ENCODE data around the gene CPOX. TPM values are rescaled to one million over a fixed set of nuclear protein-coding genes. Genes with fewer than 3 reads are reported as not detected.
A peak's percentile ranks its signal among the peaks of the same experiment; 100 is the strongest.

The CPOX gene
- total and polyA plus RNA-seq, 4 donors, result 9.8 to 22.2 (median 13.2) TPM

GRCh38 chr3:98553753-98554152 lies 39.7 kb downstream of the CPOX start:
- TF ChIP-seq, protein P1, sequence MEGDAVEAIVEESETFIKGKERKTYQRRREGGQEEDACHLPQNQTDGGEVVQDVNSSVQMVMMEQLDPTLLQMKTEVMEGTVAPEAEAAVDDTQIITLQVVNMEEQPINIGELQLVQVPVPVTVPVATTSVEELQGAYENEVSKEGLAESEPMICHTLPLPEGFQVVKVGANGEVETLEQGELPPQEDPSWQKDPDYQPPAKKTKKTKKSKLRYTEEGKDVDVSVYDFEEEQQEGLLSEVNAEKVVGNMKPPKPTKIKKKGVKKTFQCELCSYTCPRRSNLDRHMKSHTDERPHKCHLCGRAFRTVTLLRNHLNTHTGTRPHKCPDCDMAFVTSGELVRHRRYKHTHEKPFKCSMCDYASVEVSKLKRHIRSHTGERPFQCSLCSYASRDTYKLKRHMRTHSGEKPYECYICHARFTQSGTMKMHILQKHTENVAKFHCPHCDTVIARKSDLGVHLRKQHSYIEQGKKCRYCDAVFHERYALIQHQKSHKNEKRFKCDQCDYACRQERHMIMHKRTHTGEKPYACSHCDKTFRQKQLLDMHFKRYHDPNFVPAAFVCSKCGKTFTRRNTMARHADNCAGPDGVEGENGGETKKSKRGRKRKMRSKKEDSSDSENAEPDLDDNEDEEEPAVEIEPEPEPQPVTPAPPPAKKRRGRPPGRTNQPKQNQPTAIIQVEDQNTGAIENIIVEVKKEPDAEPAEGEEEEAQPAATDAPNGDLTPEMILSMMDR (IDR thresholded peaks at IDR 0.05; ENCODE audit: control extremely low read depth, extremely low read depth), result no peak
- DNase-seq (peak in 2 of 3 donors; percentile 7), ATAC-seq (ENCODE audit: insufficient read depth, low FRiP score) (no peak)
- Histone ChIP-seq H3K27ac (ENCODE audit: low read depth in 1 of 2, low read length in 1 of 2) (no peak overlapping the region), H3K9ac (ENCODE audit: insufficient read depth in 1 of 2, low read length in 2 of 2) (no peak overlapping the region), H3K9me3 (ENCODE audit: control insufficient read depth in 4 of 4, insufficient read depth in 3 of 4, low read length in 3 of 4) (no peaks in the 10 kb centered on the region), H3K36me3 (ENCODE audit: control insufficient read depth in 4 of 4, insufficient read depth in 4 of 4, low read length in 4 of 4) (no peaks in the 10 kb centered on the region), H3K27me3 (ENCODE audit: control insufficient read depth in 3 of 3, insufficient read depth in 3 of 3, low read length in 2 of 3) (no peaks in the 10 kb centered on the region), H3K4me1 (ENCODE audit: control insufficient read depth in 5 of 5, insufficient read depth in 5 of 5, low read length in 5 of 5) (no peaks in the 10 kb centered on the region), H3K4me3 (no peak overlapping the region)
- WGBS, 2 donors, result 60 to 71% methylated on average over 2 of the region's 2 CpGs

DNA sequence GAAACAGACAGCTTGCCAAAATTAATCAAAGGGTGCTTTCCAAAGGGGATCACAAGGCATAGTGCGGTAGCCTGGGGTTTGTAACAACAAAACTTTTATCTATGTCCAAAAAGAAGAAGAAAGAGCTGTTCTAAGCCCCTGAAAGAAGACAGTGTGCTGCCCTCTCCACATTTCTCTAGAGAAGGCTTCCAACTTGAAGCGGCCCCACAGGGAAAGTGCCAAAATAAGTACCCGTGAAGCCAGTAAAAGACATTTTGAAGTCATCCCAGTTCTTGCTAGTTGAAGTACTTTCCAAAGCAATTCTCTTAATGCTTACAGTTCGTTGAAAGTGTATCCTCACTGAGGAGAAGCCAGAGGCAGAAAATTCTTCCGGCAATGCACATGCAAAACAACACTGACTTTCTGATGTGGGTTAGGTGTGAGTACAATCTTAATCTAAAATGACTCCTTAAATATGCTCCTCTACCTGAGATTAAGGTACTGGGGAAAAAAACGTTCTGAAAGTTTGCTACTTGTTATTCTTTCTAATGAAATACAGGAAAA lies 40.3 kb downstream of the CPOX start:
- no peaks in the 10 kb centered on the region for H3K36me3 ChIP-seq (ENCODE audit: control insufficient read depth in 4 of 4, insufficient read depth in 4 of 4, low read length in 4 of 4)
- no peaks in the 10 kb centered on the region for H3K27me3 ChIP-seq (ENCODE audit: control insufficient read depth in 3 of 3, insufficient read depth in 3 of 3, low read length in 2 of 3)
- 77 to 91% methylated on average over 6 of the region's 6 CpGs for WGBS, 2 donors
- H3K9ac ChIP-seq (ENCODE audit: insufficient read depth in 1 of 2, low read length in 2 of 2), result no peak overlapping the region
- TF ChIP-seq, protein P1 (IDR thresholded peaks at IDR 0.05; ENCODE audit: control extremely low read depth, extremely low read depth), result no peak
- no peak overlapping the region for H3K27ac ChIP-seq (ENCODE audit: low read depth in 1 of 2, low read length in 1 of 2)
- DNase-seq (no peak), ATAC-seq (ENCODE audit: insufficient read depth, low FRiP score) (no peak)
- no peaks in the 10 kb centered on the region for H3K4me1 ChIP-seq (ENCODE audit: control insufficient read depth in 5 of 5, insufficient read depth in 5 of 5, low read length in 5 of 5)
- no peaks in the 10 kb centered on the region for H3K9me3 ChIP-seq (ENCODE audit: control insufficient read depth in 4 of 4, insufficient read depth in 3 of 4, low read length in 3 of 4)
- no peak overlapping the region for H3K4me3 ChIP-seq

DNA sequence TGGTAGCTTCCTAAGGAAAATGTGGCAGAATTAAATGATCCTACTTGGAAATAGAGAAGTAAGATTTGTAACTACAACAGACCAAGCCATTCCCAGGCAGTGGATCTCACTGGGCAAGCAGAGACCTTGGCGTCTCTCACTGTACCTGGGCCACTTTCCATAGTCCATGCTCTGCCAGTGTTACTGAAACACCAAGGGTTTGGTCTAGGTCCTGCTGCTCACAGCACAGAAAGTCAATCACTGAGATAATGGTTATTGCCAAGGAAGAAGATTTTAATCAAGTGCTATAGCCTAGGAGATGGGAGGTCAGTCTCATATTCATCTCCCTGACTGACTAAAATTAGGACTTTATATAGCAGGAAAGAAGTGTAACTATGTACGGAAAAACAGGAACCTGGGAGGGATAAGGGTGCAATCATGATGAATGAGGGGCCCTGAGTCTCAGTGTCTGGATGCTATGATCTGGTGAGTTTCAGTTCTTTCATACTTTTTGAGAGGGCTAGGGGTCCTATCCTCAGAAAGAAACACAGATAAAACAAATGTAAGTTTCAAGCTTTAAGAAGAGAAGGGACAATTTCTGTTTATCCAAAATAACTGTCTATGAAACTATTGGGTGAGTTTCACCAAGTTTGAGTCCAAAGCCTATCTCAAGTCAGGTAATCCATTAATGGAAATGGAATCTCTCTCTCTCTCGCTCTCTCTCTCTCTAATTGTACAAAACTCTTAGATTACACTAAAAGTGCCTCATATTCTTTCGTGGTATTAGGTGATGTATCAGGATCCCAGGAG lies 41.0 kb downstream of the CPOX start:
- ATAC-seq (ENCODE audit: insufficient read depth, low FRiP score) (no peak), DNase-seq (no peak)
- Histone ChIP-seq H3K27ac (ENCODE audit: low read depth in 1 of 2, low read length in 1 of 2) (no peak overlapping the region), H3K4me3 (no peak overlapping the region), H3K9me3 (ENCODE audit: control insufficient read depth in 4 of 4, insufficient read depth in 3 of 4, low read length in 3 of 4) (no peaks in the 10 kb centered on the region), H3K4me1 (ENCODE audit: control insufficient read depth in 5 of 5, insufficient read depth in 5 of 5, low read length in 5 of 5) (no peaks in the 10 kb centered on the region), H3K27me3 (ENCODE audit: control insufficient read depth in 3 of 3, insufficient read depth in 3 of 3, low read length in 2 of 3) (no peaks in the 10 kb centered on the region), H3K9ac (ENCODE audit: insufficient read depth in 1 of 2, low read length in 2 of 2) (no peak overlapping the region), H3K36me3 (ENCODE audit: control insufficient read depth in 4 of 4, insufficient read depth in 4 of 4, low read length in 4 of 4) (no peaks in the 10 kb centered on the region)
- TF ChIP-seq, protein P1 (IDR thresholded peaks at IDR 0.05; ENCODE audit: control extremely low read depth, extremely low read depth), result no peak
- 80% methylated on average over 4 of the region's 4 CpGs for WGBS, 2 donors

All from lung (tissue), 12 donors.